Putamen (tissue), 1 donor: ENCODE results near the gene FLNC.

Source experiments
- DNase-seq: peaks from one replicate; pipeline ENCODE4 v3.0.0-alpha.2; 2016; ENCODE audit warnings: low spot score

The FLNC gene

DNA sequence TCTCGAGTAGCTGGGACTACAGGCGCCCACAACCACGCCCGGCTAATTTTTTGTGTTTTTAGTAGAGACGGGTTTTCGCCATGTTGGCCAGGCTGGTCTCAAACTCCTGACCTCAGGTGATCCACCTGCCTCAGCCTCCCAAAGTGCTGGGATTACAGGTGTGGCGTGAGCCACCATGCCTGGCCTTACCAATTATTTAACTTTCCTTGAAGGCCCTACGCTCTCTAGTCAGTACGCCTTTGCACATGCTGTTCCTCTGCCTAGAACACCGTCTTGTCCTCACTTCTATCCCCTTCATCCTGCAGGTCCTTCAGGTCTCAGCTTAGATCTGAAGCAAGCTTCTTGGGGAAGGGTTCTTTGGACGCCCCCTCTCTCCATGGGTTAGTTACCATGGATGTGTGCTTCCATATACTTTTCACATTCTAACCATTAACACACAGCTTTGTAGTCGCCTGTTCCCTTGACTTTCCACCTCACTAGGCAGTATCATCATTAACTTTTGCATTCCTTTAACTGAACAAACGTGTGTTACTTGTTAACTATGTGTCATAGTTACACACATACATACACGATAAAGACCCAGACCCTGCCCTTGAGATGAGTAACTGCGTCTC is 31.9 kb downstream of the FLNC start:
- DNase-seq, result no peak

DNA sequence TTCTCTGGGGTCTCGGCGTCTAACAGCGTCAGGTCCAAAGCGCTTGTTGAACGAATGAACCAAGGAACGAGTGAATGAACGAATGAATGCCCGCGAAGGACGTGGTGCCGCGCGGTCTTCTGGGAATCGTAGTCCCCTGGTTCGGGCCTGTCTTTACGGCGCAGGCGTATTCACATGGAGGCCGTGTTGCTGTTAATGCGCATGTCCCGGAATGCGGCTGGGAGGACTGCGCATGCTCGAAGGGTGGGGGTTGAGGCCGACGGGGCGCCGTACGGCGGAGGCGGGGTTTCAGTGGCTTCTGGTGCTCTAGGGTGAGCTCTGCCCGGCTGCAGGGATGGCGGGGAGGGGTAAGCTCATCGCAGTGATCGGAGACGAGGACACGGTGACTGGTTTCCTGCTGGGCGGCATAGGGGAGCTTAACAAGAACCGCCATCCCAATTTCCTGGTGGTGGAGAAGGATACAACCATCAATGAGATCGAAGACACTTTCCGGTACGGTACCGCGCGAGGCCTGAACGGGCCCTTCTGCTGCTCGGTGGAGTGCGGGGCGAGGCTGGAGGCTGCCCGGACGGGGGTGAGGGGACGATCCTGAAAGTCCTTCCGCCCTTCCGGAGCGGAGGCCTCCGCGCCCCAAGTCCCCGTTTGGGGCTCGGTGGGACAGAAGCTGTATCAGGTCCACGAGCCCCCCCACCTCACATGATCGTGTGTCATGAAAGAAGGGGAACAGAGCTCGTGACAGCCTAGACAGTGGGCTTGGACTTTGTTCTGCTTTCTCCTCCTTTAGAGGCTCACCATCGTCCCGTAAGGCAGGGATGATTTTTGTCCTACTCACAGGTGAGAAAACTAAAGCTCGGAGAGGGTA is 32.6 kb downstream of the FLNC start, which contains the start of gene ATP6V1F:
ATP6V1F (plus strand) TSS at position 286 of the 862 bp plus-strand sequence; CDS start at position 335, 49 bp downstream.
- peak; percentile 95 for DNase-seq

DNA sequence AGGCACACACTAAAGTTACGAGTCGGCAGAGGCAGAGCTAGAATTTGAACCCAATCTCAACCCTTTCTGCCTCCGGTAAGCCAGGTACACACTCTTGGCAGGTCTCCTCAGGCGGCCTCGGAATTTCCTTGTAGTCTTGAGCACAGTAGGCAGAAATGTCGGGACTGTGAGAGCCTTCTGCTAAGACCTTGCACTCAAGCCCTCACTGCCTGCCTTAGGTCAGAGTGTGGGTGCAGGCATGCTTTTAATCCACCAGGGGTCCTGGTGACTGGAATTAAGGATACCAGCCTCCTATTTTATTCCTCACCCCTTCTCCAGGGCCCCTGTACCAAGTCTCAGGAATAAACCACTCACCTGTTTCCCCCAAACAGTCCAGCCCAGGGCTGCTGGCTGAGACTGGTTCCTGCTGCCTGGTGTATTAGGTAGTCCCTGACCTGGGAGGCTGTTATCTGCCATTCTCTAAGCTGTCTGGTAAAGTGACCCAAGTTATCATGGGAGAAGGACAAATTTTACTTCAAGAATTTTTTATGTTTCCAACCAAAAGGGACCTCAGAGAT is 33.3 kb downstream of the FLNC start:
- DNase-seq, result no peak

DNA sequence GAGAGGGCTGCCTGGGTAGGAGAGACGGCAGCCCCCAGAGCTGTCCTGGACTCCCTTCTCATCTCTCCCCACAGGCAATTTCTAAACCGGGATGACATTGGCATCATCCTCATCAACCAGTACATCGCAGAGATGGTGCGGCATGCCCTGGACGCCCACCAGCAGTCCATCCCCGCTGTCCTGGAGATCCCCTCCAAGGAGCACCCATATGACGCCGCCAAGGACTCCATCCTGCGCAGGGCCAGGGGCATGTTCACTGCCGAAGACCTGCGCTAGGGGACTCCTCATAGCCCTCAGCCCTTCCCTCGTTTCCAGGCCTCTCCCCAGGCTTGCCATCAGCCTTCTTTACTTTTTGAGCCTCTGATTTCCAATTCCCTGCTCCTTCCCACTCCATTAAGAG is 35.1 kb downstream of the FLNC start:
- DNase-seq, result no peak

DNA sequence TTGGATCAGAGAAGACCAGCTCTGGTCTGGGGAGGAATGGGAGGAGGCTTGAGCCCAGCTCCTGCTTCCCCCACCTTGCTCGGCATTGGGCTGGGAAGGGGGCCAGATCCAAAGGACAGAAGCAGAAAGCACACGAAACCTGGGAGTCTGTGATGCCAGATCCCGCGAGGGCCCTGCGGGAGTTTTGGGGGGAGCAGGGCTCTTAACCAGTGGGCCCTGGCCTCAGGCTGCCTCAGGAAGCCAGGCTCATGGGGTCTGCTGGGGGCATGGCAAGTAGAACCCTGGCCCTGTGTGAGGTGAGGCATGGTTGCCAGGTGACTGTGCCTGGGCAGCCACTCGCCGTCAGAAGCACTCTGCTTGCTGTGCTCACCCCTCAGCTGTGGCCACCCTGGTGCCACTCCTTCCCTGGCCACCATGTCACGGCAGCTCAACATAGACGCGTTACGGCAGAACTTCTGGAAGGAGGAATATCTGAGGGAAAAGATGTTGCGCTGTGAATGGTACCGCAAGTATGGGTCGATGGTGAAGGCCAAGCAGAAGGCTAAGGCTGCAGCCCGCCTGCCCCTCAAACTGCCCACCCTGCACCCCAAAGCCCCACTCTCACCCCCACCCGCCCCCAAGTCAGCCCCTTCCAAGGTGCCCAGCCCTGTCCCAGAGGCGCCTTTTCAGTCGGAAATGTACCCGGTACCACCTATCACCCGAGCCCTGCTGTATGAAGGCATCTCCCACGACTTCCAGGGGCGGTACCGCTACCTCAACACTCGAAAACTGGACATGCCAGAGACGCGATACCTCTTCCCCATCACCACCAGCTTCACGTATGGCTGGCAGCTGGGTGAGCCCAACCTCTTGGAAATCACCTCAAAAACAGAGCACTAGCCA is 36.0 kb downstream of the FLNC start:
- DNase-seq, result no peak

DNA sequence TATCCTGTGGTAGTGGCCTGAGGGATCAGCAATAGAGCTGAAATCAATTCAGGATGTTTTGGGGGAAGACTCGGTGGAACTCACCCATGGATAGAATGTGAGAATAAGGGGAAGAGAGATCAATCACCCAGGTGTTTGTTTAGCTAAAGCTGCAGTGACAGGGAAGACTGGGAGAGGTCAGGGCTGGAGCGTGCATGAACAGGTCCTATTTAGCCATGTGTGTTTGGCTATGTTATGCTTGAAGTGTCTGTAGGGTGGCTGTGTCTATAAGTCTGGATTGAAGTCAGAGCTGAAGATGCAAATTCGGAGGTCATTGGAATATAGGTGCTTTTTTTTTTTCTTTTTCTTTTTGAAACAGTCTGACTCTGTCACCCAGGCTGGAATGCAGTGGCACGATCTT is 37.0 kb downstream of the FLNC start:
- no peak for DNase-seq

DNA sequence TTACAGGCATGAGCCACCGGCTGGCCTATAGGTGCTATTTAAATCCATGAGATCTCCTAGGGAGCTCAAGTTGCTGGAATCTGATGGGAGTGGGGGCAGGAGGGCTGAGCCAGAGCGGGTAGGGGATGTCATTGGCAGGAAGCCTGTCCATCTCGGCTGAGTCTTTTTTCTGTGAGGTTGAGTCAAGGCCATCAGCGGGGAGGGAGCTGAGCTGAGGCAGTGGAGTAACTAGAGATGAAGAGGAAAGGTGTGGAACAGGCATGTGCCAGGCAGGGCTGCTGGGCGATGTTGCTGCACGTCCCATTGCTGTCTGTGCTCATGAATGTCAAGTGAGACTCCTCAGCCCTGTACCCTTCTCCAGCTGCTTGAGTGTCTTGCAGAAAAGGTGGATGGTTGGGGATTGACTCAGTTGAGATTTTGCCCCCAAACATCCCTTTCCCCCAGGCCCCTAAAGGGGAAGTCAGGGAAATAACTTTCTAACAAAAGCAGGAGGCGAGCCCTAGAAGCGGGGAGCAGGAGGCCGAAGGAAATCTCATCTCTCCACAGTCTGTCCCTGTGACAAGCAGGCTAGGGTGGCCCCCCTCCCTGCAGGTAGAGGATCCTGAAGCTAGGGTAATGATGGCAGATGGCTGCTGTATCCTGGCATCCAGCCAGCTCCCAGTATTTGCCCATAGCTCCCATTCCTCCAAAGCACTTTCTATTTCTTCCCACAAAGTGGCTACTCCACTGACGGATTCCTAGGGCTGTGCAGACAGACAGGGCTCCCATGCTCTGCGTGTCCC is 37.8 kb downstream of the FLNC start:
- DNase-seq, result no peak

DNA sequence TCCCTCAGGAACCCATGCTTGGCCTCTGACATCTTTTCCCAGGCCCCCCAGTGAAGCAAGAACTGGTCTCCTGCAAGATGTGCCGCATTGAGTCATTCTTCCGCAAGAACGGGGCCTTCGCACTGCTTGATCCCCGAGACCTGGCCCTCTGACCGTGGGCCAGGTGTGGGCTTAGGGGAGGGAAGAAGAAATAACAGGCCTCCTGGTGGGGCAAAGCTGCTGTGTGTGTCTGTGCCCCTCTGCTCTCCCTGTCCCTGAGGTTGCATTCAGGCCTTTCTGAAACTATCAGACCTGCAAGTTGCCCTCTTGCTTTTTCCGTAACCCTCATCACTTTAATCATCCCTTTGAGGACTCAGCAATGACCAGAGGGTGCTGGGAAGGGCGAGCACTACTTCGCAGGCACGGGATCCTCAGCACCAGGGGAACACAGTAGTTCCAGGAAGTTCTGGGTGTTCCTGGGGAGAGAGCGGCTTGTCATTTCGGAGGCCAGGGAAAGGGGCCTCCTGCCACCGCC is 38.5 kb downstream of the FLNC start:
- DNase-seq, result no peak

DNA sequence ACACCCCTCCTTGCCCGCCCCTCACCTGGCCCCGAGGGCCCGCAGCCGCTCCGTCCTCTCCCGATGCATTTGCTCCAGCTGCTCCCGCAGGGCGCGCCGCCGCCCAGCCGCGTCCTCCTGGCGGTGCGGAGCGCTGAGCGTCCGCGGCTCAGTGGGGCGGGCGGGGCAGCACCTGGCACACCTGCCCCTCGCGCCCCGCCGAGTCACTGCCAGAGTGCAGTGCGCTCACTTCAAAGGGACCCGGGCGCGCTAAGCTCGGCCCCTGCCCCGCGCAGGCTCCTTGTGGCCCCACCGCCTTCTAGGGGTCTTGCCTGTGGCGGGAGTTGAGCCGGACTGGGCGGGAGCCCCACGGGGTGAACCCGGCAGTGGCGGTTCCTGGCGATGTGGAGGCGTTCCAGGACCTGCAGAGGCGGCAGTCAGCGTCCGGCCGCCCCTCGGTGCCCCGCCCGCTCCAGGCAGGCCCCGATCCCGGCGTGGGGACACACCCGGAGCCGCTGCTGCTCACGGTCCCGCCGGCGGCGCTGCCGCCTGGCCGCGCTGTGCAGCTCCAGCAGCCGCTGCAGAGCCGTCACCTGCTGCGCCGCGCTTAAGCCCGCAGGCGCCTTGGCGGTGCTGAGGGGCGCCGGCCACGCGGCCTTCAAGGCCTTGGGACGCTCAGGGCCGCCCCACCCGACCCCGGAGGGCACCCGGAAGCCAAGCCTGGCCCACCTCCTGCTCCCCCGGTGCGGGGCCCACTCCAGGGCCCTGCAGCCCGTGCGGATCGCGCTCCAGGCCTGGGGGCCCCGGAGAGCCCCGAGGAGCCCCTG is 39.1 kb downstream of the FLNC start:
- DNase-seq, result peak; percentile 37

DNA sequence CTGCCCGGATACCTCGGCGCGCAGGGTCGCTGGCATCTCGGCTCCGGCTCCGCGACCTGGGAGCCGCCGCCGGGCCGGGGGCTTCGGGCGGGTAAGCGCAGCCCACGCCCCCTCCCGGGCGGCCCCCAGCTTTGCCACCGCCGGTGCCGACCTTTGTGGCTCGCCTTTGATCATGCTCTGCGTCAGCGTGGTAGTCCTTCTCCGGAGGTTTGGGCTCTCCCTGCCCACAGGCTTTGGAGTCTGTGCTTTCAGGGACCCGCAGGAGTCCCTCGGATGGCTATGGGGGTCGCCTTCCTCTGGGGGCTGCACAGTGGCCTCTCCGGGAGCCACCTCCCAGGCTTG is 39.7 kb downstream of the FLNC start:
- DNase-seq, result no peak

DNA sequence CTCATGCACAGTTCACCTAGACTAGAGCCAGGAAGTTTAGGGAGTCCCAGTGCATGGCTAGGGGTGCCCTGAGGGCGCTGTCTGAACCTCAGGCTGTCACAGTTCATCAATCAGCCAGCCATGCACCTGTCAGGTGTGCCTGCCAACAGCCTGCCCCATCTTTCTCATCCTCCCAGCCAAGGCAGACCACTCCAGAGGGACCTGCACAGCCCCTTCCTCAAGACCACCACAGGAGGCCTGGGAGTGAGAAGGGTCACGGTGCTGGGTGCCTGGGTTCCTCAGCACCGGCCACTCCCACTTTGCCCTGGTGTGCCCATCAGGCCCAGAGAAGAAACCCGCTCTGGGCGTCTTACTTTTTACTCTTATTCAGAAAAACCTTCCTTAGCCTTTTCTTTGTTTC is 40.8 kb downstream of the FLNC start:
- DNase-seq, result no peak

DNA sequence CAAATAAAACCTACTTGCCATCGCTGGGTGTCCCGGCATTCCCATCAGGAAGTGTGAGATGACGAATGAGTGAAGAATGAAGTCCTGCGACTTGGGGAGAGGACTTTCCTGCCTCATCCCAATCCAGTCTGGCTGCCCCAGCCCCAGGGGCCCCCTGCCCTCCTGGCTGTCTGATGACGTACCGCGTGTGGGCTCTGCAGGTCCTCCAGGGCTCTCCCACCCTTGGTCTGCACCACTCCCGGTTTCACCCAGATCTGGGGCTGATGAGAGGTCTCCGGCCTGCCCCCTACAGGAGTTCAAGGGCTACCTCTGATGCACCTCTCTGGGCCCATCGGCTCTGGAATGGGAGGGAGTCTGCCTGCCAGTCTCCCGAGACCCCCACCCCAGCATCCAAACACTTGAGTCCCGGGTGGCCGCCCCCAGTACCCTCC is 42.2 kb downstream of the FLNC start:
- DNase-seq, result no peak

DNA sequence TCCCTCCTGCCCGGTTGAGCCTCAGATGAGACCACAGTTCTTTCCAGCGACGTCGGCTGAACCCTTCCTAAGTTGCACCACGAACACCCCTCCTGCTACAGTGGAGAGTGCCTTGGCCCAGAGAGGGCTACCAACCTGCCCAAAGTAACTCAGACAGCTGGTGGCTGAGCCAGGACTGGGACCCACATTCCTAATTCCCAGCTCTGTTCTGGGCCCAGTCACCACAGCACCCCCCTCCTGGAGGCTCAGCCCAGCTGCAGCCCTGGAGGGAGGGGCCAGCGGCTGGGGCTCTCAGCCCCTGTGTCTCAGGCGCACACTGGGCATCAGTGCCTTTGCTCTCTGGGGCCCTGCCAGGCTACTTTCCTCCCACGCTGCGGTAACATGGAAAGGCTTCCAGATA is 43.0 kb downstream of the FLNC start:
- no peak for DNase-seq

DNA sequence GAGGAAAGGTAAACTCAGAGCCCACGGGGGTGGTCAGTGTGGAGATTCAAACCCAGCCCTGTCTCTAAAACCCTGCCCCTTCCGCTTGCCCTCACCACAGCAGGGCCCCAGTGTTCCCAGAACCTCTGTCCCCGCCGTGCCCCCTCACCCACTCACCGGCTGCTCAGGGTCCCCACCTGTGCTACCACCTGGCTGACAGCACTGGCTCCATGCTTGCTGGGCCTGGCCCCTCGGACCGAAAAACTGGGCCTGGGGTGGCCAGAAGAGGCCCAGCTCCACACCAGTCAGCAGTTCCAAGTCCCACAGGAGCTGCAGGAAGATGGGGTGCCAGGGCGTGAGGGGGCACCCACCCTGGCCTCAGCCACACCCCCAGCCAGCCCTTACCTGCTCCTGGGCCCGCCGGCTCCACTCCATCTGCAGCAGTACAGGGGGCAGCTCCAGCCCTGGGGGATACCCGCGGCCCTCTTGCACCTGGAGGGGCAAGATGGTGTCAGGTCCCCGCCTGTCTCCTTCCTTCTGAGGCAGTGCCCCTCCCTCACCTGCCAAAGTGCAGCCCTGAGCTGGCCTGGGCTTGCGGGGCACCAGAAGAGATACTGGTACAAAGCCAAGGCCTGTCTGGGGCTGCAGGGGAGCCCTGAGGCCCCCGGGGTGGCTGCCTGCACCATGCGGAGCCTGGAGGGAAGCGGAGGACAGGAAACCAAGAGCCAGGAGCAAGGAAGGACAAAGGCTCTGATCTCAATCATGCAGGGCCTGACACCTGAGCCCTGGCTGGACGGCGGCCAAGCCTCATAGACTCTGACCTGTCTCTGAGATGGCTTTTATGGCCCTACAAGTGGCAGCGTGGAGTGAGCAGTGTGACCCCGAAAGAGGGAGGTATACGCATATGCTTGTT is 44.2 kb downstream of the FLNC start:
- no peak for DNase-seq

DNA sequence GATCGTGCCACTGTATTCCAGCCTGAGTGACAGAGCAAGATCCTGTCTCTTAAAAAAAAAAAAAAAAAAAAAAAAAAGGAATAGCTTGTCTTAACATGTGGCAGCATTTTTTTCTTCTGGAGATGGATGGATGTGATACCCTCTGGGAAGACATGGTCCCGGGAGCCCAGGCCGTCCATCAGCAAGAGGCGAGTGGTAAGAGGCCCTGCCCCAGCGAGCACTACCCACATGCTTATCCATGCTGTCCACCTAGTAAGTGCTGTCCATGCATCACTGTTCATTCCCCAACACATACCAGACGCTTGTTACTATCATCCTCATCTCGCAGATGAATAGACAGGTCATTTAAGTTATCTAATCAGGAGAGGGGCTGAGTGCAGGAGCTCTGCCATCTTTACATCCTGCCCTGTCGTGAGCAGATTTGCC is 45.3 kb downstream of the FLNC start:
- no peak for DNase-seq

DNA sequence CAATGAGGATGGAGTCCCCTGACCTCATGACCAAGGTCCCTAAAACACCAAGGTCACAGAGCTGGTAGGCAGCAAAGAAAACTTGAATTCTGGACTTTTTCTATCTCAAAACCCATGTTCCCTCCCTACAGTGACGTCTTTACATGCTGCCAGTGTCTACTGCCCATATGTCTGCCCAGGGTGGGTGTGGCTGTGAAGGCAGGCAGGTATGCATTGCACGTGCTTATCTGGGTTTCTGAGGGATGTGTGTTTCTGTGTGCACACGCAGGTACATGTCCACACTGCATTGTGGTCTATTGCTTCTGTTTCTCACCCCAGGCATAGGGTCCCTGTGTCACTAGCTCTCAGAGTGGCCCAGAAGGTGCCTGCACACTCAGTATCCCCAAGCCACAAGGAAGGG is 45.9 kb downstream of the FLNC start:
- DNase-seq, result no peak

DNA sequence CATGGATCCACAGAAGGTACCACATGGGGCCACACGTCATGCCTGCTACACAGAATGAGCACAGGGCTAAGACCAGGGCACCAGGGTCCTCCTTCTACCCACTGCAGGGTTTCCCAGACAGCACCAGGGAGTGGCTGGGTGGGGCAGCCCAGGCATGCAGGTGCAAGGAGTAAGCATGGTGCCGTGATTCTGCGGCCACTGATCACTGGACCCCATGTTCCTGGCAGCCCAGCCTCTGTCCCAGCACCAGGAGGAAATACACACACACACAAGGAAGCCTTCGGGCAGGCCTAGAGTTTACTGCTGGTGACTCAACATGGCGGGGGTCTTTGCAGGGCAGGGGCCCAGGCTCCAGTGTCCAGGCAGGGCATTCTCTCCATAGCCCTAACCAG is 46.4 kb downstream of the FLNC start:
- DNase-seq, result no peak

DNA sequence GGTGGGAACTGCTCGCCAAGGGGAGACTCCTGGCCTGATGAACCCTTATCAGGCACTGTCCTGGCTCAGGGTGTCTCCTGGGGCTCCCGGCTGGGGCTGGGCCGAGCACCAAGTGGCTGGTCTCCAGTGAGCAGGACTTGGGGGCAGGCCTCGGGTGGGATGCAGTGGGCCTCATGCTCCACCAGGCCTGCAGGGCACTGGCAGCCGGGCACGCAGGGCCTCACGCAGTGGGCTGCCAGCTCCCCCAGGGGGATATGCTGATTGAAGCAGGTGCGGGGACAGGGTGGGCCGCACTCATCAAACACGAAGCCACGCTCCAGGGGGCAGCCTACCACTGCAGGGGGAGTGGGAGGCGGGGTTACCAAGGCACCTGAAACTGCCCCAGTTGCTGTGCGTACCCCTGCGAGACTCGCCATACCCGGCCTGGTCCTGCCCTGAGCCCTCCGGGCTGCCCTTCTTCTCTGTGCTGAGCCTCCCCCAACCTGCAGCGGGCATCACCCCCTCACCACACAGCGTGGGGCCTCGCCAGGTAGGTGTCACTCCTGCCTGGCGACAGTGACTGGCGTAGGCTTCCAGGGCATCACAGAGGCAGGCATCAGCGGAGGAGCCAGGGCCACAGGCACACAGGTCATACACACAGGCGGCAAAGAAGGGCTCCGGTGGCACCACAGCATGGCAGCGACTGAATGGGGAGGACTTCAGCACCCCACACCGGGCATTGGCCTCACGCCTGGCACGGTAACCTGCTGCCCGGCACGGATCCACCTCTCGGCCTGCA is 47.0 kb downstream of the FLNC start:
- no peak for DNase-seq

DNA sequence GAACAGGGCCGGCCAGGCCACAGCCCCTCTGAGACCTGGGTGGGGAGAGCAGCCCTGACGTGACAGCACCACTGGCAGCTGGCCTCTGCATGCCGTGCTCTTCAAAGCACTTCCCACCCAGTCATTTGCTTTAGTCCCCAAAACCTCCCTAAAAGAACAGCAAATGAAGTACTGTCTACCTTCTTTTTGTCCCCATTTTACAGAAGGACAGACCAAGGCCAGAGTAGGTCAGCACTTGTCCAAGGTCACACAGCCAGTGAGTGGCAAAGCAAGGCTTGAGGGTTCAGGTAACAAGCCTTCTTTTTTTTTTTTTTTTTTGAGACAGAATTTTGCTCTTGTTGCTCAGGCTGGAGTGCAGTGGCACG is 47.5 kb downstream of the FLNC start:
- no peak for DNase-seq
